K562 (cell line): ENCODE measurements around the gene ASPRV1. TPM values are rescaled to one million over a fixed set of nuclear protein-coding genes. Genes with fewer than 3 reads are reported as not detected.

Experiments used
- AFF1 ChIP-seq, 2 experiments: fragments of 450-650 bp; IDR thresholded peaks; 2 replicates each; pipeline ENCODE4 v1.6.1; 2018; ENCODE audit warnings: mild to moderate bottlenecking in 2 of 2, low read depth in 1 of 2; ENCODE audit not compliant: partially characterized antibody in 2 of 2
- CEBPG ChIP-seq, 3 experiments: fragments of 200-800 bp in 1 of 3; sonication (Bioruptor generic) in 1 of 3; sonication (generic) in 1 of 3; formaldehyde crosslinking in 1 of 3; IDR thresholded peaks in 2 of 3; conservative IDR thresholded peaks in 1 of 3; 2 replicates each; pipeline versions ENCODE4 v1.6.1 to v1.8.0; 2016 to 2022; ENCODE audit warnings: missing compliant biosample characterization in 2 of 3, missing genetic modification characterization in 2 of 3, mild to moderate bottlenecking in 1 of 3, missing genetic modification reagents in 1 of 3
- PTTG1 ChIP-seq: fragments of 450-650 bp; IDR thresholded peaks from 2 replicates; pipeline ENCODE4 v1.6.1; 2016; ENCODE audit warnings: low read depth, mild to moderate bottlenecking, missing genetic modification characterization, missing compliant biosample characterization
- SIX5 ChIP-seq, 2 experiments: IDR thresholded peaks; 2 replicates each; pipeline ENCODE4 v1.6.1; 2011; ENCODE audit warnings: low read length in 2 of 2, borderline replicate concordance in 1 of 2, low read depth in 1 of 2, mild to moderate bottlenecking in 1 of 2, moderate library complexity in 1 of 2; ENCODE audit not compliant: insufficient read depth in 1 of 2
- SMAD4 ChIP-seq: fragments of 250-450 bp; sonication (Bioruptor Pico); conservative IDR thresholded peaks from 2 replicates; pipeline ENCODE4 v1.8.0; 2021; ENCODE audit warnings: inconsistent platforms, mild to moderate bottlenecking, moderate library complexity
- SPI1 ChIP-seq: IDR thresholded peaks from 2 replicates; pipeline ENCODE4 v1.6.1; 2011; ENCODE audit warnings: low read depth, low read length, control low read depth, borderline replicate concordance
- TAF9B ChIP-seq: fragments of 450-650 bp; IDR thresholded peaks from 2 replicates; pipeline ENCODE4 v1.6.1; 2018; ENCODE audit warnings: mild to moderate bottlenecking; ENCODE audit not compliant: partially characterized antibody
- ZBTB17 ChIP-seq: fragments of 450-650 bp; formaldehyde crosslinking; IDR thresholded peaks from 2 replicates; pipeline ENCODE4 v1.4.0; 2020; ENCODE audit warnings: mild to moderate bottlenecking
- ZNF212 ChIP-seq: fragments of 450-650 bp; formaldehyde crosslinking; IDR thresholded peaks from 2 replicates; pipeline ENCODE4 v1.4.0; 2020; ENCODE audit warnings: mild to moderate bottlenecking
- ZNF408 ChIP-seq: fragments of 250-450 bp; sonication (Bioruptor Pico); IDR thresholded peaks from 2 replicates; pipeline ENCODE4 v1.4.0; 2020; ENCODE audit warnings: low read depth, mild to moderate bottlenecking, moderate library complexity
- ZNF592 ChIP-seq: fragments of 450-650 bp; IDR thresholded peaks from 2 replicates; pipeline ENCODE4 v1.6.1; 2017; ENCODE audit warnings: antibody characterized with exemption, mild to moderate bottlenecking
- ZNF609 ChIP-seq: sonication (generic); formaldehyde crosslinking; IDR thresholded peaks from 2 replicates; pipeline ENCODE4 v1.8.1; 2023; ENCODE audit warnings: missing genetic modification reagents, mild to moderate bottlenecking, borderline replicate concordance
- polyA plus RNA-seq, 8 experiments: library from polyadenylated mRNA; depleted of rRNA in 4 of 8; stranded (reverse) in 5 of 8; unstranded in 3 of 8; fragments of >200 nt; fragmentation: Nextera tagmentation in 2 of 8; fragmentation: Illumina TruSeq in 1 of 8; extraction: Ambion mirVana in 2 of 8; extraction: Trizol in 1 of 8; gene quantifications; 2 replicates each; pipeline versions ENCODE4 v1.2.1 to v1.2.3, GENCODE V29; 2011 to 2014; ENCODE audit warnings: inconsistent platforms in 1 of 8, missing spikeins in 1 of 8
- total RNA-seq, 7 experiments: library from RNA; depleted of rRNA in 6 of 7; stranded (reverse); fragments of >200 nt in 6 of 7; fragmentation: Illumina TruSeq in 2 of 7; extraction: Trizol in 2 of 7; gene quantifications; 2 replicates each; pipeline versions ENCODE4 v1.2.1 to v1.2.3, GENCODE V29; 2011 to 2021; ENCODE audit warnings: low replicate concordance in 1 of 7

ASPRV1 gene
- total and polyA plus RNA-seq, 9 of the 15 experiments (the other 6 are each of a cell fraction or from before 2014, with no cell fraction given) = 0.17 to 0.72 (median 0.47) TPM; not detected in 1

GRCh38 chr2:69933839-69934613, 27.4 kb downstream of the ASPRV1 start (continued):
- peak; percentile 85 for TF ChIP-seq CEBPG (CRISPR knock-in tag; IDR thresholded peaks at IDR 0.05)
- TF ChIP-seq CEBPG (tag; conservative IDR thresholded peaks at IDR 0.05 in 1 of 2, IDR thresholded peaks at IDR 0.05 in 1 of 2) = peak; percentile 92 to 95
- TF ChIP-seq ZNF609 (CRISPR knock-in tag) = no peak
- TF ChIP-seq SPI1 = peak; percentile 60; the same call in 1 of the 2 replicates
- TF ChIP-seq TAF9B = peak; percentile 60
- TF ChIP-seq SIX5 (IDR thresholded peaks at IDR 0.05; ENCODE audit: borderline replicate concordance in 1 of 2, insufficient read depth in 1 of 2, low read depth in 1 of 2, low read length in 2 of 2) = no peak
- TF ChIP-seq ZBTB17 = peak; percentile 25; the same call in 1 of the 2 replicates
- peak; percentile 77 for TF ChIP-seq SMAD4 (CRISPR knock-in tag)
- peak in 1 of 2 experiments; percentile 77 for TF ChIP-seq AFF1 (IDR thresholded peaks at IDR 0.05; ENCODE audit: low read depth in 1 of 2, partially characterized antibody in 2 of 2)
- no peak for TF ChIP-seq ZNF212 (CRISPR knock-in tag)
- TF ChIP-seq ZNF592 = peak; percentile 87
- TF ChIP-seq ZNF408 = no peak
- TF ChIP-seq PTTG1 (tag) = 0 out of 2 replicates have a peak, but pooled peaks have one; percentile 49
